ENCODE data around the gene ADGRF3. TPM values are rescaled to one million over a fixed set of nuclear protein-coding genes. Genes with fewer than 3 reads are reported as not detected.

ADGRF3 gene
- total RNA-seq, 4 donors from 2014 or later, result not detected

- TF ChIP-seq CTCF (IDR thresholded peaks at IDR 0.05; ENCODE audit: low read depth), result no peak
These were observed 27.6 kb downstream of the ADGRF3 start for GRCh38 chr2:26318950-26319349.

- TF ChIP-seq CTCF (IDR thresholded peaks at IDR 0.05; ENCODE audit: low read depth), result no peak
These were observed 29.0 kb downstream of the ADGRF3 start for GRCh38 chr2:26317377-26318105.

GRCh38 chr2:26316845-26317244 lies 29.7 kb downstream of the ADGRF3 start:
- no peak for TF ChIP-seq CTCF (IDR thresholded peaks at IDR 0.05; ENCODE audit: low read depth)

GRCh38 chr2:26316041-26316440 lies 30.5 kb downstream of the ADGRF3 start:
- TF ChIP-seq CTCF (IDR thresholded peaks at IDR 0.05; ENCODE audit: low read depth), result no peak

GRCh38 chr2:26314243-26314642 lies 32.3 kb downstream of the ADGRF3 start:
- no peak for TF ChIP-seq CTCF (IDR thresholded peaks at IDR 0.05; ENCODE audit: low read depth)

- TF ChIP-seq CTCF (IDR thresholded peaks at IDR 0.05; ENCODE audit: low read depth), result no peak
These were observed 33.1 kb downstream of the ADGRF3 start for GRCh38 chr2:26313446-26313845.

DNA sequence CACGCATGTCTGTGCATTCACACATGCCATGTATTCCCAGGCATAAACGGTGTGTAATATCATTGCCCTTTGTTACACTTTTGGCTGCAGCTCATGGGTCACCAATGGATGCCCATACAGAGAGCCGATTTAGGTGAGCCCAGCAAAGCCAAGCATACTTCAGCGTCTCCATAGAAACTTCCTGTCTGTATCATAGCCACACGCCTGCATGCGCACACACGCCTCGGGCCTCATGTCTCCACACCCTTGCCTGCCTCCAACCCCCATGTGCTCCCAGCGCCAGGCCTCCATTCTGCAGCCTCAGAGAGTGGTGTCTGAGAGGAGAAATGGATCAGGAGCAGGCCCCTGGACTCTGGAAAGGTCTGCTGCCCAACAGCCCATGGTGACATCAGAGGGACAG lies 34.1 kb downstream of the ADGRF3 start:
- TF ChIP-seq CTCF (IDR thresholded peaks at IDR 0.05; ENCODE audit: low read depth), result no peak

Data from subcutaneous adipose tissue (tissue), 4 donors.